HUES6 (cell line): Measurements from ENCODE around the gene CSNK1G2.

Source experiments
- H3K27ac ChIP-seq: 2 replicates; pipeline ENCODE4 v1.7.0; 2013; ENCODE audit warnings: low read depth, mild to moderate bottlenecking, low read length, inconsistent platforms
- H3K27me3 ChIP-seq: 2 replicates; pipeline ENCODE4 v1.6.1; 2013; ENCODE audit warnings: low read length; ENCODE audit not compliant: control insufficient read depth, insufficient read depth
- H3K36me3 ChIP-seq: 2 replicates; pipeline ENCODE4 v1.6.1; 2013; ENCODE audit warnings: low read length; ENCODE audit not compliant: control insufficient read depth, insufficient read depth
- H3K4me1 ChIP-seq: 2 replicates; pipeline ENCODE4 v1.6.1; 2013; ENCODE audit warnings: low read length; ENCODE audit not compliant: control insufficient read depth, insufficient read depth
- H3K4me3 ChIP-seq: 2 replicates; pipeline ENCODE4 v1.5.1; 2013; ENCODE audit warnings: low read depth, low read length
- H3K9ac ChIP-seq: one replicate; pipeline ENCODE4 v1.6.1; 2013; ENCODE audit warnings: mild to moderate bottlenecking, low read length
- H3K9me3 ChIP-seq: 2 replicates; pipeline ENCODE4 v1.6.1; 2013; ENCODE audit warnings: low read depth, low read length; ENCODE audit not compliant: control insufficient read depth, insufficient read depth

The CSNK1G2 gene

DNA sequence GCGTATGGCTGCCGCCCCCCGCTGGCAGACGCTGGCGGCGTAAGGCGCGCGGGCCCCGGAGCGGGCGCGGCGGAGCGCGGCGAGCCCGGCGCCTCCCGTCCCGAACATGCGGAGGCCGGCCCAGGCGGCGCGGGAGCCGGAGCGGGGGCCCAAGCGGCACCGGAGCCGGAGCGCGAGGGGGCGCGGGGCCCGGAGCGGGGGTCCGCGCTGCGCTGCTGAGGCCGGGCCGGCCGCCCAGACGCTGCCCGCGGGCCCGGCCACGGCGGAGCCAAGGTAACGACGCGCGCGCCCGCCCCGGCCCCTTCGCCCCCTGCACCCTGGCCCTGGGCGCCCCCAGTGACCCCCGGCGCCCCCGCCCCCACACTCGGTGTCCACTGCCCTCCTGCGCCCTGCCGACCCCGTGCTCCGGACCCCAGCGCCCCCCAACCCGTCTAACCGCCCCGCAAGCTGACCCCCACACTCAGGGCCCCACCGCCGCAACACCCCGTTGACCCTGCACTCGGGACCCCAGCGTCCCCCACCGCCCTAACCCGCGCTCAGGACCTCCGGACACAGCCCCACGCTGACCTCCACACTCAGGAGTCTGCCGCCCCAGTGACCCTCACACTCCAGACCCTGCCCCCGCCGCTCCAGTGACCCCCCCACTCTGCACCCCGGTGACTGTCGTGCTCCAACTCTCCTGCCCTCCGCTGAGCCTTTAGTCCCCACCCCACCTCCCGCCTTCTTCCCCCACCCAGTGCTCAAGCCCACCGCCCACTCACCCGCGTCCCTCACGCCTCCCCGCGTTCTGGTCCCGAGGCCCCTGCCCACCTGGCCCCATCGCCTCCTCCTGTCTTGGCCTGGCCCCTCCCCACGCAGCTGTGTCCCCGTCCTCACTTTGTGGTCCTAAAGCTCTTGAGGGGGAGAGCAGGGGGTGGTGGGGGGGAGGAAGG, at the start of gene CSNK1G2:
TSS of gene CSNK1G2 (plus strand) at position 27 of the 932 bp plus-strand sequence. CDS start 28,601 bp downstream, outside the sequence.
- peak within 1 kb of the TSS; percentile 76 for H3K4me3 ChIP-seq
- no peaks in the 10 kb centered on the region for H3K36me3 ChIP-seq
- H3K27me3 ChIP-seq: no peaks in the 10 kb centered on the region
- H3K4me1 ChIP-seq: peaks cover 21% of the 10 kb centered on the region
- H3K27ac ChIP-seq: peak within 1 kb of the TSS; percentile 88; the same call in 1 of the 2 replicates
- no peaks in the 10 kb centered on the region for H3K9me3 ChIP-seq
- peak within 1 kb of the TSS; percentile 79 for H3K9ac ChIP-seq

DNA sequence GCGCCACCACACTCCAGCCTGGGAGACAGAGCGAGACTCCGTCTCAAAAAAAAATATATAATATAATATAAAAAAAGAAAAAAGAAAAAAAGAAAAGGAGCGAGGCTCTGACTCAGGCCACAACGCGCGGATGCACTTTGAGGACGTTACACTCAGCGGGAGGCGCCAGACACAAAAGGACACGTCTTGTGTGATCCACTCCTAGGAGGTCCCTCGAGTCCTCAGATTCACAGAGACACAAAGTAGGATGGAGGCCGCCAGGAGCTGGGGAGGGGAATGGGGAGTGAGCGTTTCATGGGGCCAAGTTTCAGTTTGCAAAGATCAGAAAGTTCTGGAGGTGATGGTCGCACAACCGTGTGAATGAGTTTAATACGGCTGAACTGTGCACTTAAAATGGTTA, 47.2 kb upstream of the CSNK1G2 start:
- H3K36me3 ChIP-seq: no peaks in the 10 kb centered on the region
- no peak overlapping the region for H3K4me3 ChIP-seq
- H3K9me3 ChIP-seq: no peaks in the 10 kb centered on the region
- peaks cover 2% of the 10 kb centered on the region; the same call in 1 of the 2 replicates for H3K4me1 ChIP-seq
- no peak overlapping the region for H3K9ac ChIP-seq
- H3K27me3 ChIP-seq: no peaks in the 10 kb centered on the region
- no peak overlapping the region for H3K27ac ChIP-seq

DNA sequence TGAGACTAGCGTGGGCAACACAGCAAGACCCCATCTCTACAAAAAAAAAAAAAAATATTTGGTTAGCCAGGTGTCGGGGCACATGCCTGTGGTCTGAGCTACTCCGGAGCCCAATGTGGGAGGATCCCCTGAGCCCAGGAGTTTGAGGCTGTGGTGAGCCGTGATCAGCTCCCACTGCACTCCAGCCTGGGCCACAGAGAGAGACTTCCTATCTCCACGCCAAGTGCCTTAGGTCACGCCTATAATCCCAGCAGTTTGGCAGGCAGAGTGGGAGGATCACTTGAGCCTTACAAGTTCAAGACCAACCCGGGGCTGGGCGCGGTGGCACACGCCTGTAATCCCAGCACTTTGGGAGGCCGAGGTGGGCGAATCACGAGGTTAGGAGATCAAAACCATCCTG, 44.5 kb upstream of the CSNK1G2 start:
- peaks cover 2% of the 10 kb centered on the region; the same call in 1 of the 2 replicates for H3K4me1 ChIP-seq
- H3K9me3 ChIP-seq: no peaks in the 10 kb centered on the region
- no peak overlapping the region for H3K9ac ChIP-seq
- H3K27me3 ChIP-seq: no peaks in the 10 kb centered on the region
- no peaks in the 10 kb centered on the region for H3K36me3 ChIP-seq
- no peak overlapping the region for H3K4me3 ChIP-seq
- H3K27ac ChIP-seq: no peak overlapping the region

DNA sequence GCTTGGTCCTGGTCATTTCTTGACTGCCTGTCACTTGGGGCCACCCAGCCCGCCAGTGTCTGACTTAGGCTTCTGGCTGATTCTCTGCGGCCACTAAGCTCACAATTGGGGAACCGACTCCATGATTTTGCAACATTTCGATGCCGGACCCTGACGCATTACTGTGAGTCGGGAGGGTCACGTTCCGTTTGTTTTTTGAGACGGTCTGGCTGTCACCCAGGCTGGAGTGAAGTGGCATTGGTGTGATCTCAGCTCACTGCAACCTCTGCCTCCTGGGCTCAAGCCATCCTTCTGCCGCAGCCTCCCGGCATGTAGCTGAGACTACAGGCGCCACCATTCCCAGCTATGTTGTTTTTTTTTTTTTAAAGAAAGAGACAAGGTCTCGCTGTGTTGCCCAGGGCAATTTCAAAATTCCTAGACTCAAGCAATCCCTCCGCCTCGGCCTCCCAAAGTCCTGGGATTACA, 39.0 kb upstream of the CSNK1G2 start:
- no peaks in the 10 kb centered on the region for H3K9me3 ChIP-seq
- H3K4me1 ChIP-seq: peaks cover 12% of the 10 kb centered on the region; the same call in 1 of the 2 replicates
- no peak overlapping the region for H3K9ac ChIP-seq
- no peak overlapping the region for H3K27ac ChIP-seq
- H3K4me3 ChIP-seq: no peak overlapping the region
- no peaks in the 10 kb centered on the region for H3K27me3 ChIP-seq
- 0 out of 2 replicates have a peak, but pooled peaks cover 4% of the 10 kb centered on the region for H3K36me3 ChIP-seq

DNA sequence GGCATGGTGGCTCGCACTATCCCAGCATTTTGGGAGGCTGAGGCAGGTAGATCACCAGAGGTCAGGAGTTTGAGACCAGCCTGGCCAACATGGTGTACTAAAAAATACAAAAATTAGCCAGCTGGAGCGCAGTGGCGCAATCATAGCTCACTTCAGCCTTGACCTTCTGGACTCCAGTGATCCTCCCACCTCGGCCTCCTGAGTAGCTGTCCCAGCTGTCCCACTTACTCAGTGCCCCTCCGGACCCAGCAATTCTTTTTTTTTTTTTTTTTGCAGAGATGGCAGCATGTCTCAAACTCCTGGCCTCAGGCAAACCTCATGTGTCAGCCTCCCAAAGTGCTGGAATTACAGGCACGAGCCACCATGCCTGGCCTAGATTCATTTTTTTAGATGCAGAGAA, 38.0 kb upstream of the CSNK1G2 start:
- Histone ChIP-seq H3K4me3 (no peak overlapping the region), H3K27ac (no peak overlapping the region), H3K27me3 (no peaks in the 10 kb centered on the region), H3K9ac (no peak overlapping the region), H3K9me3 (no peaks in the 10 kb centered on the region), H3K36me3 (0 out of 2 replicates have a peak, but pooled peaks cover 6% of the 10 kb centered on the region), H3K4me1 (peaks cover 16% of the 10 kb centered on the region; the same call in 1 of the 2 replicates)

DNA sequence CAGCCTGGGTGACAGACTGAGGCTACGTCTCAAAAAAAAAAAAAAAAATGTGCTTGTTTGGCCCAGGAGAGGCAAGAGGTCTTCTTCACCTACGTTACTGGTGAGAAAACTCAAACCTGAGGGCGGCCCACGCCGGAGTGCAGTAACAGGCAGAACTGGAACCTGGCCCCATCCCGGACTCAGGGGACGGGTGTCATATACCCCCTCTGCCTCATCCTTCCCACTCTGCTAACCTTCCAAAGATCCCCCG, 36.2 kb upstream of the CSNK1G2 start:
- H3K4me3 ChIP-seq: peak overlapping the region; percentile 52
- H3K27ac ChIP-seq: peak overlapping the region; percentile 74
- no peaks in the 10 kb centered on the region for H3K9me3 ChIP-seq
- H3K36me3 ChIP-seq: peaks cover 17% of the 10 kb centered on the region; the same call in 1 of the 2 replicates
- peak overlapping the region; percentile 86 for H3K9ac ChIP-seq
- H3K27me3 ChIP-seq: no peaks in the 10 kb centered on the region
- peaks cover 16% of the 10 kb centered on the region; the same call in 1 of the 2 replicates for H3K4me1 ChIP-seq

DNA sequence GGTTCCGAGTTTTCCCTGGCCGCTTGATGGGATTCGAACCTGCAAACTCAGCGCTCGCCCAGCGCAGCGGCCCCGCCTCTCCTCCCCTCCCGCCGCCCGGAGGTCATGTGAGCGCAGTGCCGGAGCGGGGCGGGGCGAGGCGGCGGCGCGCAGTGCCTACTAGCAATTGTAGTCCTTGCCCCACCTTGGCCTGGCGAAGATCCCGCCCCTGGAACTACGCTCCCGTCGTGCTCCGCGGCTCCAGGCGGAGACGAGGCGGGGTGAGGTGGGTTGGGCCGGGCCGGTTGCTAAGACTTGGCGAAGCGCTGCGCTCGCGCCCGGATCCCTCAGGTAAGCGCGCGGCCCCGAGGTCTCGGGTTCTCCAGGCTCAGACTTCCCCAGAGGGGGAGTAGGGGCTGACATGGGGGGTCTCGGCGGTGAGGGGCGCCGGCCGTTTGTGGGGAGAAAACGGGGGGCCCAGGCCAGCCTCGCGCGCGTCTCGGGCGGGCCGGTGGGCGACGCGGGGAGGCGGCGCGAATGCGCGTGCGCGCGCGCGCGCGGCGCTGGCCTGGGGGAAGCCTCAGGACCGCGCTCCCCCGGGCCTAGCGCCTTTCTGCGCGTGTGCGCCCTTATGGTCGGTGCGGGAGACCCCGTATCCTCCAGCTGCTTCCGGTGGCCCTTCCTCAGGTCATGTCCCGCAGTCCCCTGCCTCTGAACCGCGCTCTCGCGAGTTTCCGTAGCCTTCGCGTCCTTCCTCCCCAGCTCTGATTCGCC, 35.7 kb upstream of the CSNK1G2 start, which contains the start of the genes ADAT3 and SCAMP4:
TSS of gene ADAT3 (plus strand) at position 290 of the 753 bp plus-strand sequence. CDS start 6,649 bp downstream, outside the sequence.
TSS of gene SCAMP4 (plus strand) at position 290 of the 753 bp plus-strand sequence. CDS start 9,621 bp downstream, outside the sequence.
- Histone ChIP-seq H3K4me3 (peak within 1 kb of the TSS; percentile 62), H3K9me3 (no peaks in the 10 kb centered on the region), H3K27ac (peak within 1 kb of the TSS; percentile 74), H3K4me1 (peaks cover 16% of the 10 kb centered on the region; the same call in 1 of the 2 replicates), H3K36me3 (peaks cover 18% of the 10 kb centered on the region; the same call in 1 of the 2 replicates), H3K9ac (peak within 1 kb of the TSS; percentile 86), H3K27me3 (no peaks in the 10 kb centered on the region)

DNA sequence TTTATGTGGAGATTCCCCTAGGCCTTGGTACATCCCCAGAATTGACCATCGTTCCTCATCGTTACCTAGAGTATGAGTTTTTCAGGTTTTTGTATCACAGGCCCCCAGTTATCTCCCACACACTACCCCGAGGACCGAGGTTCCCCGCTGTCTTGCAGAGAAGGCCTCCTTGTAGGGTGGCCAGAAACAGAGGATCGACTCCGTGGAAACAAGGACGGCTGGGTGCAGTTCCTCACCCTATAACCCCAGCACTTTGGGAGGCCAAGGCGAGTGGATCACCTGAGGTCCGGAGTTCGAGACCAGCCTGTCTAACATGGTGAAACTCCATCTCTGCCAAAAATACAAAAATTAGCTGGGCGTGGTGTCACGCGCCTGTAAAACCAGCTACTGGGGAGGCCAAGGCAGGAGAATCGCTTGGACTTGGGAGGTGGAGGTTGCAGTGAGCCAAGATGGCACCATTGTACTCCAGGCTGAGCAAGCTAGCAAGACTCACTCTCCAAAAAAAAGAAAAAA, 35.1 kb upstream of the CSNK1G2 start:
- Histone ChIP-seq H3K4me1 (peaks cover 16% of the 10 kb centered on the region; the same call in 1 of the 2 replicates), H3K27me3 (no peaks in the 10 kb centered on the region), H3K36me3 (peaks cover 18% of the 10 kb centered on the region; the same call in 1 of the 2 replicates), H3K9ac (peak overlapping the region; percentile 84), H3K9me3 (no peaks in the 10 kb centered on the region), H3K27ac (peak overlapping the region; percentile 18; the same call in 1 of the 2 replicates), H3K4me3 (peak overlapping the region; percentile 62)

DNA sequence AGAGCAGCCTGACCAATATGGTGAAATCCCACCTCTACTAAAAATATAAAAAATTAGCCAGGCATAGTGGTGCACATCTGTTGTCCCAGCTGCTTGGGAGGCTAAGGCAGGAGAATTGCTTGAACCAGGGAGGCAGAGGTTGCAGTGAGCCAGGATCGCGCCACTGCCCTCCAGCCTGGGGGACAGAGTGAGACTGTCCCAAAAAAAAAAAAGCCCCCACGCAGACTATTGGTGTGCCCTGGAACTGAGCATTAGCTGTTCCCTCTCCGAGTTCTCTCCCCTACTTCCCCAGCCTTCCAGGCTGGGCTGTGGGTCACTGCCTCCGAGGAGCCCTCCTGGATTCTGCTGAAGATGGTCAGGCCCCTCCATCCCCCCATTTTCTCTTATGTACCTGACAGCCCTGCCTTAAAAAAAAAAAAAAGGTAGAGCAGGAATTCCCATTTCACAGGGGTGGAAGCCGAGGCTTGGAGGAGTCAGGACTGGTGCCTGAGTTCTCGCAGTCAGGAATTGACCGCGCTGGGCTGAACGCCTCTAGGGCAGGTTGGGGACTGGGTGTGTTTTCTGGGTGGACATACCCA, 33.9 kb upstream of the CSNK1G2 start:
- H3K4me1 ChIP-seq: peaks cover 16% of the 10 kb centered on the region; the same call in 1 of the 2 replicates
- no peaks in the 10 kb centered on the region for H3K9me3 ChIP-seq
- peak overlapping the region; percentile 23 for H3K9ac ChIP-seq
- no peaks in the 10 kb centered on the region for H3K27me3 ChIP-seq
- no peak overlapping the region for H3K4me3 ChIP-seq
- peaks cover 21% of the 10 kb centered on the region; the same call in 1 of the 2 replicates for H3K36me3 ChIP-seq
- 0 out of 2 replicates have a peak overlapping the region, but pooled peaks have one; percentile 2 for H3K27ac ChIP-seq
